Measurements from ENCODE around the gene RGPD4.
A peak's percentile ranks its signal among the peaks of the same experiment; 100 is the strongest.

GRCh38 chr2:107807988-107808387 lies 18.7 kb upstream of the RGPD4 start:
- peak; percentile 44 for TF ChIP-seq POLR2AphosphoS5 (IDR thresholded peaks at IDR 0.05)
- TF ChIP-seq, protein P1, sequence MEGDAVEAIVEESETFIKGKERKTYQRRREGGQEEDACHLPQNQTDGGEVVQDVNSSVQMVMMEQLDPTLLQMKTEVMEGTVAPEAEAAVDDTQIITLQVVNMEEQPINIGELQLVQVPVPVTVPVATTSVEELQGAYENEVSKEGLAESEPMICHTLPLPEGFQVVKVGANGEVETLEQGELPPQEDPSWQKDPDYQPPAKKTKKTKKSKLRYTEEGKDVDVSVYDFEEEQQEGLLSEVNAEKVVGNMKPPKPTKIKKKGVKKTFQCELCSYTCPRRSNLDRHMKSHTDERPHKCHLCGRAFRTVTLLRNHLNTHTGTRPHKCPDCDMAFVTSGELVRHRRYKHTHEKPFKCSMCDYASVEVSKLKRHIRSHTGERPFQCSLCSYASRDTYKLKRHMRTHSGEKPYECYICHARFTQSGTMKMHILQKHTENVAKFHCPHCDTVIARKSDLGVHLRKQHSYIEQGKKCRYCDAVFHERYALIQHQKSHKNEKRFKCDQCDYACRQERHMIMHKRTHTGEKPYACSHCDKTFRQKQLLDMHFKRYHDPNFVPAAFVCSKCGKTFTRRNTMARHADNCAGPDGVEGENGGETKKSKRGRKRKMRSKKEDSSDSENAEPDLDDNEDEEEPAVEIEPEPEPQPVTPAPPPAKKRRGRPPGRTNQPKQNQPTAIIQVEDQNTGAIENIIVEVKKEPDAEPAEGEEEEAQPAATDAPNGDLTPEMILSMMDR (IDR thresholded peaks at IDR 0.05; ENCODE audit: poor library complexity, severe bottlenecking), result no peak
- TF ChIP-seq EP300 (conservative IDR thresholded peaks at IDR 0.05; ENCODE audit: poor library complexity, severe bottlenecking), result peak; percentile 90
- TF ChIP-seq EZH2 (IDR thresholded peaks at IDR 0.05; ENCODE audit: borderline replicate concordance, insufficient read depth, low read length, poor library complexity, severe bottlenecking), result no peak
- TF ChIP-seq, protein P2, sequence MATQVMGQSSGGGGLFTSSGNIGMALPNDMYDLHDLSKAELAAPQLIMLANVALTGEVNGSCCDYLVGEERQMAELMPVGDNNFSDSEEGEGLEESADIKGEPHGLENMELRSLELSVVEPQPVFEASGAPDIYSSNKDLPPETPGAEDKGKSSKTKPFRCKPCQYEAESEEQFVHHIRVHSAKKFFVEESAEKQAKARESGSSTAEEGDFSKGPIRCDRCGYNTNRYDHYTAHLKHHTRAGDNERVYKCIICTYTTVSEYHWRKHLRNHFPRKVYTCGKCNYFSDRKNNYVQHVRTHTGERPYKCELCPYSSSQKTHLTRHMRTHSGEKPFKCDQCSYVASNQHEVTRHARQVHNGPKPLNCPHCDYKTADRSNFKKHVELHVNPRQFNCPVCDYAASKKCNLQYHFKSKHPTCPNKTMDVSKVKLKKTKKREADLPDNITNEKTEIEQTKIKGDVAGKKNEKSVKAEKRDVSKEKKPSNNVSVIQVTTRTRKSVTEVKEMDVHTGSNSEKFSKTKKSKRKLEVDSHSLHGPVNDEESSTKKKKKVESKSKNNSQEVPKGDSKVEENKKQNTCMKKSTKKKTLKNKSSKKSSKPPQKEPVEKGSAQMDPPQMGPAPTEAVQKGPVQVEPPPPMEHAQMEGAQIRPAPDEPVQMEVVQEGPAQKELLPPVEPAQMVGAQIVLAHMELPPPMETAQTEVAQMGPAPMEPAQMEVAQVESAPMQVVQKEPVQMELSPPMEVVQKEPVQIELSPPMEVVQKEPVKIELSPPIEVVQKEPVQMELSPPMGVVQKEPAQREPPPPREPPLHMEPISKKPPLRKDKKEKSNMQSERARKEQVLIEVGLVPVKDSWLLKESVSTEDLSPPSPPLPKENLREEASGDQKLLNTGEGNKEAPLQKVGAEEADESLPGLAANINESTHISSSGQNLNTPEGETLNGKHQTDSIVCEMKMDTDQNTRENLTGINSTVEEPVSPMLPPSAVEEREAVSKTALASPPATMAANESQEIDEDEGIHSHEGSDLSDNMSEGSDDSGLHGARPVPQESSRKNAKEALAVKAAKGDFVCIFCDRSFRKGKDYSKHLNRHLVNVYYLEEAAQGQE (IDR thresholded peaks at IDR 0.05; ENCODE audit: borderline replicate concordance), result peak; percentile 14
- no peak for TF ChIP-seq SMC3 (conservative IDR thresholded peaks at IDR 0.05; ENCODE audit: poor library complexity)
- no peak for TF ChIP-seq RAD21 (conservative IDR thresholded peaks at IDR 0.05)
- TF ChIP-seq TAF1 (IDR thresholded peaks at IDR 0.05; ENCODE audit: low read depth), result no peak
- TF ChIP-seq MXI1 (conservative IDR thresholded peaks at IDR 0.05; ENCODE audit: poor library complexity, severe bottlenecking), result no peak
